Spleen (tissue), 11 donors: ENCODE data around the gene CDH26. TPM values are rescaled to one million over a fixed set of nuclear protein-coding genes. Genes with fewer than 3 reads are reported as not detected.

Experiments used
- DNase-seq: peaks from one replicate; pipeline ENCODE4 v3.0.0-alpha.2; 2020
- H3K27ac ChIP-seq, 8 donors: fragments of 200-600 bp; sonication (generic) in 7 of 8; 1 replicate in 4 of 8; 2 replicates in 4 of 8; pipeline versions ENCODE4 v1.5.0 to v1.8.0; 2016 to 2021; ENCODE audit warnings: inconsistent platforms in 4 of 8, mild to moderate bottlenecking in 4 of 8, moderate library complexity in 1 of 8
- H3K27me3 ChIP-seq, 7 donors: fragments of 200-600 bp; sonication (generic) in 6 of 7; replicated peaks in 1 of 7; 1 replicate in 4 of 7; 2 replicates in 3 of 7; pipeline versions ENCODE4 v1.5.0 to v1.8.0; 2016 to 2021; ENCODE audit warnings: inconsistent platforms in 3 of 7, mild to moderate bottlenecking in 1 of 7
- H3K36me3 ChIP-seq, 6 donors: fragments of 200-600 bp; sonication (generic) in 5 of 6; 1 replicate in 4 of 6; 2 replicates in 2 of 6; pipeline versions ENCODE4 v1.5.0 to v1.8.0; 2016 to 2021; ENCODE audit warnings: inconsistent platforms in 2 of 6
- H3K4me1 ChIP-seq, 6 donors: fragments of 200-600 bp; sonication (generic) in 5 of 6; 1 replicate in 3 of 6; 2 replicates in 3 of 6; pipeline versions ENCODE4 v1.5.0 to v1.8.0; 2016 to 2021; ENCODE audit warnings: inconsistent platforms in 3 of 6
- H3K4me3 ChIP-seq, 8 donors: fragments of 200-600 bp; sonication (generic) in 7 of 8; 1 replicate in 4 of 8; 2 replicates in 4 of 8; pipeline versions ENCODE4 v1.5.0 to v1.8.0; 2016 to 2021; ENCODE audit warnings: inconsistent platforms in 4 of 8, mild to moderate bottlenecking in 4 of 8, moderate library complexity in 2 of 8
- H3K9me3 ChIP-seq, 8 donors: fragments of 200-600 bp; sonication (generic) in 7 of 8; 1 replicate in 4 of 8; 2 replicates in 4 of 8; pipeline versions ENCODE4 v1.5.0 to v1.8.0; 2016 to 2021; ENCODE audit warnings: inconsistent platforms in 4 of 8
- POLR2A ChIP-seq, 3 donors: fragments of 450-650 bp; IDR thresholded peaks; one replicate each; pipeline ENCODE4 v1.5.1; 2017; ENCODE audit warnings: antibody characterized with exemption in 3 of 3, mild to moderate bottlenecking in 1 of 3
- POLR2AphosphoS5 ChIP-seq, 3 donors: sonication (generic); formaldehyde crosslinking; IDR thresholded peaks; one replicate each; pipeline ENCODE4 v1.5.1; 2017; ENCODE audit warnings: antibody characterized with exemption in 3 of 3
- WGBS, 5 donors: extraction: QIAGEN DNeasy Blood & Tissue Kit in 3 of 5; methylation state at CpG; one replicate each; pipeline versions ENCODE4 v1.1.5 to v1.1.7; 2013 to 2018; 5-methylcytosine and 5-hydroxymethylcytosine counted together
- intact Hi-C: fragments of 100-400 bp; cut with DNase I; formaldehyde crosslinking; loops from one replicate; pipeline ENCODE4 v1.15.0; 2023; ENCODE audit warnings: low total_unique reads
- polyA plus RNA-seq, 3 donors: library from polyadenylated mRNA; stranded (reverse); fragments of 200-250 nt; gene quantifications; one replicate each; pipeline ENCODE4 v1.2.1, GENCODE V29; 2013
- total RNA-seq, 7 donors: library from RNA; depleted of rRNA in 3 of 7; stranded (reverse); fragments of >200 nt in 3 of 7; fragmentation: NEBNext Ultra II Directional in 4 of 7; extraction: Animal tissue kit (Norgen Biotek cat#: 25700) in 4 of 7; gene quantifications; one replicate each; pipeline versions ENCODE4 v1.1.0 to v1.2.1, GENCODE V29; 2016 to 2021
- TF ChIP-seq, protein P1 (sequence below), 11 experiments: fragments of 200-600 bp in 7 of 11; fragments of 450-650 bp in 4 of 11; sonication (generic) in 4 of 11; IDR thresholded peaks in 8 of 11; conservative IDR thresholded peaks in 3 of 11; 1 replicate in 7 of 11; 2 replicates in 4 of 11; pipeline versions ENCODE4 v1.4.0 to v1.8.0; 2016 to 2021; ENCODE audit warnings: antibody characterized with exemption in 11 of 11, inconsistent platforms in 4 of 11, mild to moderate bottlenecking in 1 of 11
- donor health status: healthy with polysubstance abuse.
- donor health status: DM: no; HTN: no; CAD: no; lungs with moderate emphysema.
- donor health status: DM: no; HTN: no; CAD: no.
- donor health status: Bipolar disorder and iron deficiency.
- donor health status: healthy.
- donor health status: DM: no; HTN: no; CAD: no.
- donor health status: DM: yes; HTN: yes; CAD: no.

The CDH26 gene
- total and polyA plus RNA-seq, 10 donors = 0.70 to 6.2 (median 2.0) TPM

DNA sequence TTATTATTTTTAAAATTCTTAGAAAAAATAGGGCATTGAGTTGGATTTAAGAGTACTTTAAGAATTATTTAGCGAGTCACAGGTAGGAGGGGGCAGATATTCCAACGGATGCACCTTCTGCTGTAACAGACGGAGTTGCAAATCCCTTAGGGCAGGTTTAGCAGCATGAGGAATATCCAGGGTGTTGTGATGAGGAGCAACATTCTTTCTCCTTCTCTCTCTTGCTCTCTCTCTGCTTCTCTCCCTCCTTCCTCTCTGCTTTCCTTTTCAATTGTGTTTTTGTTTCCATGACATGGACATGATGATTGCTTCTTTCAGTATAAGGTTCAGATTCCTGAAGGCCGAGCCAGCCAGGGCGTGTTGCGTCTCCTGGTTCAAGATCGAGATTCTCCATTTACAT lies 28.9 kb downstream of the CDH26 start:
- intact Hi-C loops = no loop called here
- TF ChIP-seq POLR2AphosphoS5 (IDR thresholded peaks at IDR 0.05) (no peak), POLR2A (IDR thresholded peaks at IDR 0.05) (no peak)
- TF ChIP-seq, protein P1, sequence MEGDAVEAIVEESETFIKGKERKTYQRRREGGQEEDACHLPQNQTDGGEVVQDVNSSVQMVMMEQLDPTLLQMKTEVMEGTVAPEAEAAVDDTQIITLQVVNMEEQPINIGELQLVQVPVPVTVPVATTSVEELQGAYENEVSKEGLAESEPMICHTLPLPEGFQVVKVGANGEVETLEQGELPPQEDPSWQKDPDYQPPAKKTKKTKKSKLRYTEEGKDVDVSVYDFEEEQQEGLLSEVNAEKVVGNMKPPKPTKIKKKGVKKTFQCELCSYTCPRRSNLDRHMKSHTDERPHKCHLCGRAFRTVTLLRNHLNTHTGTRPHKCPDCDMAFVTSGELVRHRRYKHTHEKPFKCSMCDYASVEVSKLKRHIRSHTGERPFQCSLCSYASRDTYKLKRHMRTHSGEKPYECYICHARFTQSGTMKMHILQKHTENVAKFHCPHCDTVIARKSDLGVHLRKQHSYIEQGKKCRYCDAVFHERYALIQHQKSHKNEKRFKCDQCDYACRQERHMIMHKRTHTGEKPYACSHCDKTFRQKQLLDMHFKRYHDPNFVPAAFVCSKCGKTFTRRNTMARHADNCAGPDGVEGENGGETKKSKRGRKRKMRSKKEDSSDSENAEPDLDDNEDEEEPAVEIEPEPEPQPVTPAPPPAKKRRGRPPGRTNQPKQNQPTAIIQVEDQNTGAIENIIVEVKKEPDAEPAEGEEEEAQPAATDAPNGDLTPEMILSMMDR (IDR thresholded peaks at IDR 0.05 in 8 of 11, conservative IDR thresholded peaks at IDR 0.05 in 3 of 11) = no peak

GRCh38 chr20:59988141-59988540 lies 29.9 kb downstream of the CDH26 start:
- Histone ChIP-seq H3K36me3 (no peaks in the 10 kb centered on the region), H3K4me1 (peaks cover 0 to 31% (median 6%) of the 10 kb centered on the region in 6 donors), H3K4me3 (no peak overlapping the region), H3K9me3 (no peaks in the 10 kb centered on the region), H3K27ac (no peak overlapping the region), H3K27me3 (no peaks in the 10 kb centered on the region)
- intact Hi-C loops = no loop called here
- no peak for DNase-seq
- TF ChIP-seq, protein P1 (IDR thresholded peaks at IDR 0.05 in 8 of 11, conservative IDR thresholded peaks at IDR 0.05 in 3 of 11) = no peak
- TF ChIP-seq POLR2A (IDR thresholded peaks at IDR 0.05) (no peak), POLR2AphosphoS5 (IDR thresholded peaks at IDR 0.05) (no peak)
- WGBS, 5 donors = 75 to 85% (median 80%) methylated on average over 5 of the region's 5 CpGs

More for the DNA sequence above, 28.9 kb downstream of the CDH26 start:
- Histone ChIP-seq H3K4me1 (peaks cover 0 to 31% (median 6%) of the 10 kb centered on the region in 6 donors), H3K36me3 (no peaks in the 10 kb centered on the region), H3K9me3 (no peaks in the 10 kb centered on the region), H3K27me3 (no peaks in the 10 kb centered on the region), H3K4me3 (no peak overlapping the region), H3K27ac (no peak overlapping the region)
- WGBS, 5 donors = 90 to 92% (median 91%) methylated on average over 7 of the region's 7 CpGs
- DNase-seq = no peak

DNA sequence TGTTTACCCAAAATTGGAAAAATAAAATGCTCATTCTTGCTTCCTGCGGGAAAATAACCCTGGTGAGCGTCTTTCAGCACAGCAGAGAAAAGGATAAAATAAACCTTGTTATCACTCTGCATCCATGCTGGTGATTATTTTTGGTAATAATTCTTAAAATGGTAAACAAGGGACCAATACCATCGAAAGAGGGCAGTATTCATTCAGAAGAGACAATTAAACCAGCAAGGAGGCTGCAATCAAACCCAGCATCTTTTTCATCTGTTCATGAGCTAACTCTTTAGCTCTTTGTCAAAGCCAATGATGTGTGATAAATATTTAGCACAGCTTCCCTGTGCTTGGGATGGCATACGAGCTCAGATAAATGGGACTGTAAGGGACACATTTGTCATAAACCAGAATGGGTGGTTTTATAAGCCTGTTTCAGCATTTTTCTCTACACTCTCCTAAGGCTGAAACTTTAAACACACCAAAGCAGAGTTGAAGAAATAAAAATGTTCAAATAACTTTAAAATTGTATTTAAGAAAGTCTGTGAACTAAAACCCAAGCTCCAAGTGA lies 34.4 kb downstream of the CDH26 start:
- Histone ChIP-seq H3K27ac (no peak overlapping the region), H3K27me3 (no peaks in the 10 kb centered on the region), H3K4me3 (no peak overlapping the region), H3K9me3 (no peaks in the 10 kb centered on the region), H3K4me1 (peaks cover 0 to 26% (median 11%) of the 10 kb centered on the region in 6 donors), H3K36me3 (no peaks in the 10 kb centered on the region)
- intact Hi-C loops = no loop called here
- DNase-seq = no peak
- TF ChIP-seq POLR2A (IDR thresholded peaks at IDR 0.05) (no peak), POLR2AphosphoS5 (IDR thresholded peaks at IDR 0.05) (no peak)
- TF ChIP-seq, protein P1 (IDR thresholded peaks at IDR 0.05 in 8 of 11, conservative IDR thresholded peaks at IDR 0.05 in 3 of 11) = no peak
- 75 to 88% (median 85%) methylated on average over 4 of the region's 4 CpGs for WGBS, 5 donors

- Histone ChIP-seq H3K27ac (no peak overlapping the region), H3K4me3 (peak overlapping the region in 1 of 8 donors; percentile 33), H3K9me3 (no peaks in the 10 kb centered on the region), H3K27me3 (no peaks in the 10 kb centered on the region), H3K4me1 (peaks cover 0 to 21% (median 11%) of the 10 kb centered on the region in 6 donors), H3K36me3 (no peaks in the 10 kb centered on the region)
- DNase-seq = no peak
- TF ChIP-seq, protein P1 (IDR thresholded peaks at IDR 0.05 in 8 of 11, conservative IDR thresholded peaks at IDR 0.05 in 3 of 11) = no peak
- no peak for TF ChIP-seq POLR2AphosphoS5 (IDR thresholded peaks at IDR 0.05)
- no peak for TF ChIP-seq POLR2A (IDR thresholded peaks at IDR 0.05)
- intact Hi-C loops = no loop called here
- WGBS, 5 donors = 28 to 38% (median 30%) methylated on average over 18 of the region's 18 CpGs
These were observed 35.7 kb downstream of the CDH26 start for GRCh38 chr20:59993736-59994430.
